ENCODE results near the gene MYH15.

- TF ChIP-seq POLR2AphosphoS5 (IDR thresholded peaks at IDR 0.05; ENCODE audit: borderline replicate concordance, low read depth, low read length) = no peak
- no peak for TF ChIP-seq EZH2 (IDR thresholded peaks at IDR 0.05)
Measured at GRCh38 chr3:108493862-108494261, 16.5 kb downstream of the MYH15 start.

Measured in SK-N-MC (cell line).